HG03066 (cell line): ENCODE results near the gene KYAT1.
"Not testable (repeated sequence)": the region's sequence is repeated elsewhere in the genome, so short reads cannot be mapped to it uniquely, and the experiment has no call there.

Experiments used
- ATAC-seq: cut with Tn5 transposase; IDR thresholded peaks from one replicate; pipeline ENCODE4 v1.9.1; 2021; ENCODE audit warnings: low read depth; ENCODE audit not compliant: unreplicated experiment

The KYAT1 gene

GRCh38 chr9:128886211-128886891, 4.6 kb upstream of the KYAT1 start:
- no peak for ATAC-seq

- no peak for ATAC-seq
These were observed 4.0 kb upstream of the KYAT1 start for GRCh38 chr9:128885798-128886197.

GRCh38 chr9:128885376-128885775, 3.6 kb upstream of the KYAT1 start:
- ATAC-seq: no peak

- ATAC-seq: no peak
These were observed 2.4 kb upstream of the KYAT1 start for GRCh38 chr9:128884164-128884563.

- no peak for ATAC-seq
These were observed 1.2 kb upstream of the KYAT1 start for GRCh38 chr9:128882677-128883603.

GRCh38 chr9:128877852-128878251, 3.9 kb downstream of the KYAT1 start:
- no peak for ATAC-seq

- ATAC-seq: not testable (repeated sequence)
These were observed 10.8 kb downstream of the KYAT1 start for GRCh38 chr9:128870941-128871265.

- no peak for ATAC-seq
These were observed 11.4 kb downstream of the KYAT1 start for GRCh38 chr9:128870128-128870940.

- ATAC-seq: no peak
These were observed 18.1 kb downstream of the KYAT1 start for GRCh38 chr9:128863647-128864046.

GRCh38 chr9:128862401-128862851, 19.3 kb downstream of the KYAT1 start:
- ATAC-seq: no peak

- ATAC-seq: no peak
These were observed 20.2 kb downstream of the KYAT1 start for GRCh38 chr9:128861501-128861900.

GRCh38 chr9:128860937-128861336, 20.8 kb downstream of the KYAT1 start:
- ATAC-seq: no peak

- not testable (repeated sequence) for ATAC-seq
These were observed 23.3 kb downstream of the KYAT1 start for GRCh38 chr9:128858476-128858875.

- not testable (repeated sequence) for ATAC-seq
These were observed 27.3 kb downstream of the KYAT1 start for GRCh38 chr9:128854454-128854853.

GRCh38 chr9:128852646-128853045, 29.1 kb downstream of the KYAT1 start:
- ATAC-seq: not testable (repeated sequence)

GRCh38 chr9:128851779-128852600, 29.8 kb downstream of the KYAT1 start:
- ATAC-seq: not testable (repeated sequence)

GRCh38 chr9:128851024-128851423, 30.7 kb downstream of the KYAT1 start:
- not testable (repeated sequence) for ATAC-seq

GRCh38 chr9:128847803-128848202, 33.9 kb downstream of the KYAT1 start:
- no peak for ATAC-seq

- no peak for ATAC-seq
These were observed 35.1 kb downstream of the KYAT1 start for GRCh38 chr9:128846680-128847030.
